Effector memory CD4-positive, alpha-beta T cell (primary cell): Measurements from ENCODE around the gene PIP5K1A.
A peak's percentile ranks its signal among the peaks of the same experiment; 100 is the strongest.
"Not testable (repeated sequence)": the region's sequence is repeated elsewhere in the genome, so short reads cannot be mapped to it uniquely, and the experiment has no call there.

Experiments used
- DNase-seq, 3 donors: peaks; one replicate each; pipeline ENCODE4 v3.0.0-alpha.2; 2020
- H3K27ac ChIP-seq: 2 replicates; pipeline ENCODE4 v1.7.0; 2013; ENCODE audit warnings: mild to moderate bottlenecking, low read length, moderate library complexity; ENCODE audit not compliant: insufficient read depth, poor library complexity, severe bottlenecking
- H3K27me3 ChIP-seq: replicated peaks from 2 replicates; pipeline ENCODE4 v1.7.0; 2013; ENCODE audit warnings: mild to moderate bottlenecking, low read length; ENCODE audit not compliant: insufficient read depth, control insufficient read depth, poor library complexity, severe bottlenecking
- H3K36me3 ChIP-seq: 2 replicates; pipeline ENCODE4 v1.7.0; 2013; ENCODE audit warnings: mild to moderate bottlenecking, low read length, moderate library complexity; ENCODE audit not compliant: control insufficient read depth, insufficient read depth
- H3K4me1 ChIP-seq: 2 replicates; pipeline ENCODE4 v1.7.0; 2013; ENCODE audit warnings: low read length, mild to moderate bottlenecking; ENCODE audit not compliant: control insufficient read depth, insufficient read depth, poor library complexity, severe bottlenecking
- H3K4me3 ChIP-seq: 2 replicates; pipeline ENCODE4 v1.7.0; 2013; ENCODE audit warnings: low read length, low read depth, mild to moderate bottlenecking; ENCODE audit not compliant: insufficient read depth, poor library complexity, severe bottlenecking
- H3K9me3 ChIP-seq: 2 replicates; pipeline ENCODE4 v1.7.0; 2013; ENCODE audit warnings: mild to moderate bottlenecking, low read length, moderate library complexity; ENCODE audit not compliant: control insufficient read depth

PIP5K1A gene

GRCh38 chr1:151192047-151192446 is 6.3 kb upstream of the PIP5K1A start:
- no peaks in the 10 kb centered on the region for H3K36me3 ChIP-seq
- H3K9me3 ChIP-seq: no peaks in the 10 kb centered on the region
- H3K4me3 ChIP-seq: no peak overlapping the region
- H3K27me3 ChIP-seq: no peaks in the 10 kb centered on the region
- H3K4me1 ChIP-seq: peaks cover 15% of the 10 kb centered on the region
- no peak overlapping the region for H3K27ac ChIP-seq
- no peak for DNase-seq

DNA sequence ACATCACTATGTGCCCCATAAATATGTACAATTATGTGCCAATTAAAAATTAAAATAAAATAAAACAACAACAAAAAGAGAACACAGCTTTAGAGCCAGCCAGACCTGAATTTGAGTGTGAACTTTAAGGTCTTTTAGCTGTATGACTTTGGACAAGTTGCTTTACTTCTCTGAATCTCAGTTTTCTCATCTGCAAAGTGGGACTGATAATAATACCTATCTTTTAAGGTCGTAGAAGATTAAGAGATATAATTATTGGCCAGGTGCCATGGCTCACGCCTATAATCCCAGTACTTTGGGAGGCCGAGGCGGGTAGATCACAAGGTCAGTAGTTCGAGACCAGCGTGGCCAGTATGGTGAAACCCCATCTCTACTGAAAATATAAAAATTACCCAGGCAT is 5.0 kb upstream of the PIP5K1A start:
- H3K4me1 ChIP-seq: peaks cover 22% of the 10 kb centered on the region
- H3K9me3 ChIP-seq: no peaks in the 10 kb centered on the region
- H3K4me3 ChIP-seq: no peak overlapping the region
- DNase-seq: no peak
- H3K27ac ChIP-seq: no peak overlapping the region
- H3K36me3 ChIP-seq: no peaks in the 10 kb centered on the region
- no peaks in the 10 kb centered on the region for H3K27me3 ChIP-seq

DNA sequence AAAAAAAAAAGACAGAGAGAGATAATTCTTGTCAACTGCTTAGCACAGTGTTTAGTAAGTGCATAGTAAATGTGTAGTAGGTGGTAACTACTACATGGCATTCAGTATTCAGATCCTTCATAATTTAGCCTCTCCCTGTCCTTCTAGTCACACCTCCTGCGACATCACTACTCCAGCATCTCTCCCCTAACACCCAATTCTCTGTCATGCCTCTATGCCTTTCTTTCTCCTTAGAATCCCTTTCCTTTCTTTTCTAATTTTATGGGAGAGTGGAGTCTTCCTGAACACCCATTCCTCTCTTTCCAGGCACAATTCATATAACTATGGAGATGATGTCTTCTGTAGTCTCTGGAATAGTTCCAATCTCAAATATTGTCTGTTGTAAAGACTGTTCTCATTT is 4.5 kb upstream of the PIP5K1A start:
- DNase-seq: no peak
- H3K4me1 ChIP-seq: peaks cover 19% of the 10 kb centered on the region
- no peaks in the 10 kb centered on the region for H3K9me3 ChIP-seq
- H3K27me3 ChIP-seq: no peaks in the 10 kb centered on the region
- no peak overlapping the region for H3K4me3 ChIP-seq
- H3K27ac ChIP-seq: no peak overlapping the region
- no peaks in the 10 kb centered on the region for H3K36me3 ChIP-seq

GRCh38 chr1:151194894-151195594 is 3.3 kb upstream of the PIP5K1A start:
- DNase-seq, H3K36me3 ChIP-seq, H3K27ac ChIP-seq, H3K9me3 ChIP-seq, H3K27me3 ChIP-seq, H3K4me3 ChIP-seq: not testable (repeated sequence)
- H3K4me1 ChIP-seq: peaks cover 16% of the 10 kb centered on the region

DNA sequence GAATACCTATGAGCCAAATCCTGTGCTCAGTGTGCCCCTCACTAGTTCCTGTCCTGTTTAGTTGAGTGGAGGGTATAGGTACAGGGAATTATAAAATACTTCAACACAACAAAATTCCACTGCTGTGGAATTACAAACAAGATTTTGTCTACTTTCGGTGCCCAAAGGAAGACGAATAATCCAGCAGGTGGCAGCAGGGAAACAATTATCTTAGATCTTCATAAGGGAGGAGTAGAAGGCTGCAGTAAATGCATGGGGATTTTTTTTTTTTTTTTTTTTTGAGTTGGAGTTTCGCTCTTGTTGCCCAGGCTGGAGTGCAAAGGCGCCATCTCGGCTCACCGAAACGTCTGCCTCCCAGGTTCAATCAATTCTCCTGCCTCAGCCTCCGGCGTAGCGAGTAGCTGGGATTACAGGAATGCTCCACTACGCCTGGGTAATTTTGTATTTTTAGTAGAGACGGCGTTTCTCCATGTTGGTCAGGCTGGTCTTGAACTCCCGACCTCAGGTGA is 2.0 kb upstream of the PIP5K1A start:
- Histone ChIP-seq H3K4me3 (no peak overlapping the region), H3K9me3 (no peaks in the 10 kb centered on the region), H3K4me1 (peaks cover 12% of the 10 kb centered on the region), H3K36me3 (no peaks in the 10 kb centered on the region), H3K27ac (no peak overlapping the region), H3K27me3 (no peaks in the 10 kb centered on the region)
- DNase-seq: peak; percentile 16 to 43 (median 31)

GRCh38 chr1:151197863-151198253 is 494 bp upstream of the PIP5K1A start:
- H3K4me3 ChIP-seq: peak overlapping the region; percentile 90
- no peaks in the 10 kb centered on the region for H3K36me3 ChIP-seq
- H3K9me3 ChIP-seq: no peaks in the 10 kb centered on the region
- DNase-seq: no peak
- peak overlapping the region; percentile 83 for H3K27ac ChIP-seq
- no peaks in the 10 kb centered on the region for H3K27me3 ChIP-seq
- peaks cover 12% of the 10 kb centered on the region for H3K4me1 ChIP-seq

GRCh38 chr1:151199873-151200581 is 1.7 kb downstream of the PIP5K1A start:
- H3K27ac ChIP-seq: peak overlapping the region; percentile 83
- H3K9me3 ChIP-seq: no peaks in the 10 kb centered on the region
- H3K4me3 ChIP-seq: peak overlapping the region; percentile 90
- DNase-seq: no peak
- H3K27me3 ChIP-seq: no peaks in the 10 kb centered on the region
- H3K4me1 ChIP-seq: peaks cover 12% of the 10 kb centered on the region
- no peaks in the 10 kb centered on the region for H3K36me3 ChIP-seq

- peaks cover 12% of the 10 kb centered on the region for H3K36me3 ChIP-seq
- not testable (repeated sequence) for H3K27ac ChIP-seq, DNase-seq, H3K4me1 ChIP-seq, H3K9me3 ChIP-seq, H3K4me3 ChIP-seq, H3K27me3 ChIP-seq
Observed at GRCh38 chr1:151205381-151205965, 7.1 kb downstream of the PIP5K1A start.

GRCh38 chr1:151210830-151211229 is 12.5 kb downstream of the PIP5K1A start:
- Histone ChIP-seq H3K4me1 (no peaks in the 10 kb centered on the region), H3K36me3 (peaks cover 12% of the 10 kb centered on the region), H3K27ac (no peak overlapping the region), H3K4me3 (no peak overlapping the region), H3K27me3 (no peaks in the 10 kb centered on the region), H3K9me3 (no peaks in the 10 kb centered on the region)
- DNase-seq: no peak
